Metanephros (tissue), 1 donor: ENCODE data around the gene HEMK1. TPM values are rescaled to one million over a fixed set of nuclear protein-coding genes. Genes with fewer than 3 reads are reported as not detected.

ENCODE experiments used
- total RNA-seq: library from RNA; depleted of rRNA; stranded (reverse); fragments of >200 nt; gene quantifications from one replicate; pipeline ENCODE4 v1.2.3, GENCODE V29; 2014

HEMK1 gene
- 16.1 TPM for total RNA-seq

GRCh38 chr3:50568947-50569749 lies at the start of gene HEMK1:
TSS of gene HEMK1 (plus strand) at chr3:50569522. CDS start at chr3:50571105, 1,583 bp downstream.

GRCh38 chr3:50567386-50568167 lies 1.7 kb upstream of the HEMK1 start, which contains the start of gene C3orf18:
TSS of gene C3orf18 (minus strand) at chr3:50567747. CDS start at chr3:50565699, 2,048 bp downstream.

GRCh38 chr3:50611464-50612233 lies 42.3 kb downstream of the HEMK1 start, which contains the start of gene CISH:
TSS of gene CISH (minus strand) at chr3:50611774. CDS start at chr3:50611650, 124 bp downstream.

GRCh38 chr3:50617096-50617791 lies 47.9 kb downstream of the HEMK1 start, which contains the start of gene MAPKAPK3:
TSS of gene MAPKAPK3 (plus strand) at chr3:50617151. CDS start at chr3:50617566, 415 bp downstream.

Other genes starting within 250 kb of the HEMK1 start
- 128 TPM for gene HYAL2, start 246.8 kb upstream of the HEMK1 start, total RNA-seq
- gene TUSC2, start 241.3 kb upstream of the HEMK1 start, total RNA-seq: 10.5 TPM
- gene RASSF1, start 228.7 kb upstream of the HEMK1 start, total RNA-seq: 35.8 TPM
- gene ZMYND10, start 223.8 kb upstream of the HEMK1 start, total RNA-seq: 3.9 TPM
- 27.5 TPM for gene NPRL2, start 218.7 kb upstream of the HEMK1 start, total RNA-seq
- 18.0 TPM for gene CYB561D2, start 218.7 kb upstream of the HEMK1 start, total RNA-seq
- 37.8 TPM for gene TMEM115, start 210.0 kb upstream of the HEMK1 start, total RNA-seq
- 10.1 TPM for gene CACNA2D2, start 65.9 kb upstream of the HEMK1 start, total RNA-seq
- gene C3orf18, start 1.8 kb upstream of the HEMK1 start, total RNA-seq: 14.2 TPM
- 36.6 TPM for gene CISH, start 42.3 kb downstream of the HEMK1 start, total RNA-seq
- gene MAPKAPK3, start 47.6 kb downstream of the HEMK1 start, total RNA-seq: 65.6 TPM
- 0.88 TPM for gene DOCK3, start 105.4 kb downstream of the HEMK1 start, total RNA-seq